Liver (tissue), 3 donors: Measurements from ENCODE around the gene ATP6V0A4.

Experiments
- CTCF ChIP-seq: fragments of 150-350 bp; IDR thresholded peaks from 2 replicates; pipeline ENCODE4 v1.5.1; 2017; ENCODE audit warnings: improper control_type of control experiment, low read depth, low read length; ENCODE audit not compliant: missing input control
- FOXA1 ChIP-seq: IDR thresholded peaks from 2 replicates; pipeline ENCODE4 v1.6.1; 2016; ENCODE audit warnings: antibody characterized with exemption
- GABPA ChIP-seq, 2 donors: IDR thresholded peaks in 1 of 2; conservative IDR thresholded peaks in 1 of 2; 2 replicates each; pipeline ENCODE4 v1.6.1; 2016; ENCODE audit warnings: antibody characterized with exemption in 2 of 2, mild to moderate bottlenecking in 1 of 2, moderate library complexity in 1 of 2
- HNF4A ChIP-seq, 2 donors: conservative IDR thresholded peaks; 2 replicates each; pipeline ENCODE4 v1.6.1; 2016; ENCODE audit warnings: antibody characterized with exemption in 2 of 2, mild to moderate bottlenecking in 2 of 2
- JUND ChIP-seq, 2 donors: IDR thresholded peaks; 2 replicates each; pipeline ENCODE4 v1.6.1; 2016; ENCODE audit warnings: antibody characterized with exemption in 2 of 2
- MAX ChIP-seq: IDR thresholded peaks from 2 replicates; pipeline ENCODE4 v1.6.1; 2016; ENCODE audit warnings: antibody characterized with exemption
- RAD21 ChIP-seq, 2 donors: IDR thresholded peaks; 2 replicates each; pipeline ENCODE4 v1.6.1; 2016; ENCODE audit warnings: antibody characterized with exemption in 2 of 2, mild to moderate bottlenecking in 2 of 2
- REST ChIP-seq: IDR thresholded peaks from 2 replicates; pipeline ENCODE4 v1.6.1; 2016; ENCODE audit warnings: antibody characterized with exemption, mild to moderate bottlenecking
- RXRA ChIP-seq, 2 donors: IDR thresholded peaks; 2 replicates each; pipeline ENCODE4 v1.6.1; 2017 to 2018; ENCODE audit warnings: antibody characterized with exemption in 2 of 2, mild to moderate bottlenecking in 1 of 2
- SP1 ChIP-seq: IDR thresholded peaks from 2 replicates; pipeline ENCODE4 v1.6.1; 2018; ENCODE audit warnings: antibody characterized with exemption, mild to moderate bottlenecking
- TAF1 ChIP-seq: conservative IDR thresholded peaks from 2 replicates; pipeline ENCODE4 v1.6.1; 2016; ENCODE audit warnings: antibody characterized with exemption, mild to moderate bottlenecking
- YY1 ChIP-seq: IDR thresholded peaks from 2 replicates; pipeline ENCODE4 v1.6.1; 2016; ENCODE audit warnings: antibody characterized with exemption, mild to moderate bottlenecking
- TF ChIP-seq, protein P1 (sequence below): IDR thresholded peaks from 2 replicates; pipeline ENCODE4 v1.6.1; 2016; ENCODE audit warnings: antibody characterized with exemption
- TF ChIP-seq, protein P2 (sequence below): IDR thresholded peaks from 2 replicates; pipeline ENCODE4 v1.6.1; 2016; ENCODE audit warnings: antibody characterized with exemption
- donor health status: healthy.
- donor health status: healthy.

DNA sequence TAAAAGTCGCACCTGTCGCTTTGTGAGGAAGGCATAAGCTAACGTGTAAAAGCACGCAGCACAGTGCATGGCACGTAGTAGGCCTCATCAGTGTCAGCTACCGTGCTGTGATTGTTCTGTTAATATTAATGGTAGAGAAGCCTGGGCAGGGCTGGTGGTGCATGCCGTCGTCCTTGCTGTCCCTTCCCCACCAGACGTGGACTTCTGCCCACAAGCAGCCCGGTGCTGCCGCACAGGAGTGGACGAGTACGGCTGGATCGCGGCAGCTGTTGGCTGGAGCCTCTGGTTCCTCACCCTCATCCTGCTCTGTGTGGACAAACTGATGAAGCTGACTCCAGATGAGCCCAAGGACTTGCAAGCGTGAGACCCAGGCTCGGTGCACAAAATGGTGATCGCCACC, 4.7 kb upstream of the ATP6V0A4 start:
- TF ChIP-seq CTCF (no peak), GABPA (IDR thresholded peaks at IDR 0.05 in 1 of 2, conservative IDR thresholded peaks at IDR 0.05 in 1 of 2) (no peak), JUND (IDR thresholded peaks at IDR 0.05) (no peak), RAD21 (IDR thresholded peaks at IDR 0.05) (no peak), HNF4A (conservative IDR thresholded peaks at IDR 0.05) (no peak), FOXA1 (no peak), TAF1 (no peak), SP1 (no peak), RXRA (IDR thresholded peaks at IDR 0.05) (no peak), YY1 (no peak), MAX (no peak), REST (no peak)
- TF ChIP-seq, protein P1, sequence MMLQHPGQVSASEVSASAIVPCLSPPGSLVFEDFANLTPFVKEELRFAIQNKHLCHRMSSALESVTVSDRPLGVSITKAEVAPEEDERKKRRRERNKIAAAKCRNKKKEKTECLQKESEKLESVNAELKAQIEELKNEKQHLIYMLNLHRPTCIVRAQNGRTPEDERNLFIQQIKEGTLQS, result no peak
- TF ChIP-seq, protein P2, sequence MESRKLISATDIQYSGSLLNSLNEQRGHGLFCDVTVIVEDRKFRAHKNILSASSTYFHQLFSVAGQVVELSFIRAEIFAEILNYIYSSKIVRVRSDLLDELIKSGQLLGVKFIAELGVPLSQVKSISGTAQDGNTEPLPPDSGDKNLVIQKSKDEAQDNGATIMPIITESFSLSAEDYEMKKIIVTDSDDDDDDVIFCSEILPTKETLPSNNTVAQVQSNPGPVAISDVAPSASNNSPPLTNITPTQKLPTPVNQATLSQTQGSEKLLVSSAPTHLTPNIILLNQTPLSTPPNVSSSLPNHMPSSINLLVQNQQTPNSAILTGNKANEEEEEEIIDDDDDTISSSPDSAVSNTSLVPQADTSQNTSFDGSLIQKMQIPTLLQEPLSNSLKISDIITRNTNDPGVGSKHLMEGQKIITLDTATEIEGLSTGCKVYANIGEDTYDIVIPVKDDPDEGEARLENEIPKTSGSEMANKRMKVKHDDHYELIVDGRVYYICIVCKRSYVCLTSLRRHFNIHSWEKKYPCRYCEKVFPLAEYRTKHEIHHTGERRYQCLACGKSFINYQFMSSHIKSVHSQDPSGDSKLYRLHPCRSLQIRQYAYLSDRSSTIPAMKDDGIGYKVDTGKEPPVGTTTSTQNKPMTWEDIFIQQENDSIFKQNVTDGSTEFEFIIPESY, result no peak
